ENCODE measurements around the gene GOLIM4. TPM values are rescaled to one million over a fixed set of nuclear protein-coding genes. Genes with fewer than 3 reads are reported as not detected.

GOLIM4 gene
- total RNA-seq, 1 donor from 2014 or later = 54.0 TPM

DNA sequence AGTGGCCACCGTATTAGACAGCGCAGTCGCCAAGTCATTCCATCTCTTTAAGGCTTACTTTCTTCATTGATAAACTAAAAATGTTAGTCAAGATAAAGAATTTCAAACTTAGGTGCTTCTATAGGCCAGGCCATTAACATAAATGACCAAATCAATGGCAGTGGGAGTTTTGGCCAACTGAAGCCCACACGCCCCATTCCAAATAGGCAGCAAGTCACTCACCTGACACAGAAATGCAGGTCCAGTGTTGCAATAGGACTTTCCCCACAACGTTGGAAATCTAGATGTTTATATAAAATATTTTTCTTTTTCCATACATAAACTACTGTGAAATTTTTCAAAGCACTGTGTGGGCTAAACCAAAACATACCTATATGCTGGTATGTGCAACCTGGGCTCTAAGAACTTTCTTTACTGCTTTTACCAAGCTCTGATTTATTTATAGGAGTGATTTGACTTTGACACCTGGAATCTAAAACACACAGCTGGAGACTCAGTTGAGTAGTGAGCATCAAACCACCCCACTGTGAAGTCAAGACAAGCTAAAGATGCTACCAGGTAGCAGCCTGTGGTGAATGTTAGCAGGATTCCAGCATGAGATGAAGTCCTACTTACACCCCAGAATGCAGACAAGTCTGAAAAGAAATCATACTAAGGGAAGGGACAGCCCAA is 15.1 kb downstream of the GOLIM4 start:
- Histone ChIP-seq H3K27me3 (ENCODE audit: low read depth) (no peaks in the 10 kb centered on the region), H3K27ac (no peak overlapping the region), H3K4me3 (no peak overlapping the region), H3K9me3 (no peaks in the 10 kb centered on the region), H3K36me3 (no peaks in the 10 kb centered on the region), H3K4me1 (no peaks in the 10 kb centered on the region)
- no peak for ATAC-seq
- TF ChIP-seq, protein P1, sequence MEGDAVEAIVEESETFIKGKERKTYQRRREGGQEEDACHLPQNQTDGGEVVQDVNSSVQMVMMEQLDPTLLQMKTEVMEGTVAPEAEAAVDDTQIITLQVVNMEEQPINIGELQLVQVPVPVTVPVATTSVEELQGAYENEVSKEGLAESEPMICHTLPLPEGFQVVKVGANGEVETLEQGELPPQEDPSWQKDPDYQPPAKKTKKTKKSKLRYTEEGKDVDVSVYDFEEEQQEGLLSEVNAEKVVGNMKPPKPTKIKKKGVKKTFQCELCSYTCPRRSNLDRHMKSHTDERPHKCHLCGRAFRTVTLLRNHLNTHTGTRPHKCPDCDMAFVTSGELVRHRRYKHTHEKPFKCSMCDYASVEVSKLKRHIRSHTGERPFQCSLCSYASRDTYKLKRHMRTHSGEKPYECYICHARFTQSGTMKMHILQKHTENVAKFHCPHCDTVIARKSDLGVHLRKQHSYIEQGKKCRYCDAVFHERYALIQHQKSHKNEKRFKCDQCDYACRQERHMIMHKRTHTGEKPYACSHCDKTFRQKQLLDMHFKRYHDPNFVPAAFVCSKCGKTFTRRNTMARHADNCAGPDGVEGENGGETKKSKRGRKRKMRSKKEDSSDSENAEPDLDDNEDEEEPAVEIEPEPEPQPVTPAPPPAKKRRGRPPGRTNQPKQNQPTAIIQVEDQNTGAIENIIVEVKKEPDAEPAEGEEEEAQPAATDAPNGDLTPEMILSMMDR (IDR thresholded peaks at IDR 0.05) = no peak
- intact Hi-C loops (cut with DNase I) = no loop called here
- no peak for DNase-seq

DNA sequence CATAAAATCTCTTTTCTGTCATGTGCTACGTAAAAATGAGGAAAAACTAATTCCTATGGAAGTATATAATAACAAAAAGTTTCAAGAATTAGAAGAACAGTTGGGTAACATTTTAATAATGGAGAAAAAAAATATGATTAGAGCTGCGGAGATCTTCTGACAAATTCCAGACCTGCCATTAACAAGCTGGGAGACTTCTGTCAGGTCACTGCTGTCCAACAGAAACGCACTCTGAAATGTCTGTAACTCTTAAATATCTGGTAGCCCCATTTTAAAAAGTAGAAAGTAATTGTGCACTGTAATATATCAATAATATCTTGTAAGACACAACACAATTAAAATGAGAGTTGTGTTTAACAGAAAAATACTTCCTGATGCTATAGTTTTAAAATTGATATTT is 15.7 kb downstream of the GOLIM4 start:
- no peaks in the 10 kb centered on the region for H3K9me3 ChIP-seq
- intact Hi-C loops (cut with DNase I) = no loop called here
- DNase-seq (no peak), ATAC-seq (no peak)
- H3K27me3 ChIP-seq (ENCODE audit: low read depth) = no peaks in the 10 kb centered on the region
- no peak overlapping the region for H3K4me3 ChIP-seq
- no peak overlapping the region for H3K27ac ChIP-seq
- no peaks in the 10 kb centered on the region for H3K4me1 ChIP-seq
- TF ChIP-seq, protein P1 (IDR thresholded peaks at IDR 0.05) = no peak
- no peaks in the 10 kb centered on the region for H3K36me3 ChIP-seq

DNA sequence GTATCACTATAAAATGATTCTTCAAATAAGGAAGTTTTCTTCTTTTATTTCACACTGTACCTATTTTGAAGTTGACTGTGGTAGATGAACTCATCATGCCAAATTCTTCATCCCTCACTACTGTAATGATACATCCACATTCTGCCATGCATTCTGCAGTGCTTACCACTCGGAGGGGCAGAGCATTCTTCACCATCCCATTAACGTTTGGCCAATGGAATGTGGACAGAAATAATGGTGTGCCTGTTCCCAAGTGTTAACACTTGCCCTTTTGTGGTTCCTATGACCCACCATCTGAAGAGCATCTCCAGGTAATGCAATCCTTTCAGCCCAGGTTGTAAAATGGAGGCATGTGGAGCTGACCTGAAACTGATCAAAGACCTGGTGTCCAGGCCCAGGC is 18.6 kb downstream of the GOLIM4 start:
- no peak for ATAC-seq
- DNase-seq = no peak
- no peak overlapping the region for H3K4me3 ChIP-seq
- TF ChIP-seq, protein P1 (IDR thresholded peaks at IDR 0.05) = no peak
- H3K9me3 ChIP-seq = no peaks in the 10 kb centered on the region
- no peak overlapping the region for H3K27ac ChIP-seq
- H3K27me3 ChIP-seq (ENCODE audit: low read depth) = no peaks in the 10 kb centered on the region
- H3K36me3 ChIP-seq = no peaks in the 10 kb centered on the region
- no peaks in the 10 kb centered on the region for H3K4me1 ChIP-seq
- intact Hi-C loops (cut with DNase I) = no loop called here

DNA sequence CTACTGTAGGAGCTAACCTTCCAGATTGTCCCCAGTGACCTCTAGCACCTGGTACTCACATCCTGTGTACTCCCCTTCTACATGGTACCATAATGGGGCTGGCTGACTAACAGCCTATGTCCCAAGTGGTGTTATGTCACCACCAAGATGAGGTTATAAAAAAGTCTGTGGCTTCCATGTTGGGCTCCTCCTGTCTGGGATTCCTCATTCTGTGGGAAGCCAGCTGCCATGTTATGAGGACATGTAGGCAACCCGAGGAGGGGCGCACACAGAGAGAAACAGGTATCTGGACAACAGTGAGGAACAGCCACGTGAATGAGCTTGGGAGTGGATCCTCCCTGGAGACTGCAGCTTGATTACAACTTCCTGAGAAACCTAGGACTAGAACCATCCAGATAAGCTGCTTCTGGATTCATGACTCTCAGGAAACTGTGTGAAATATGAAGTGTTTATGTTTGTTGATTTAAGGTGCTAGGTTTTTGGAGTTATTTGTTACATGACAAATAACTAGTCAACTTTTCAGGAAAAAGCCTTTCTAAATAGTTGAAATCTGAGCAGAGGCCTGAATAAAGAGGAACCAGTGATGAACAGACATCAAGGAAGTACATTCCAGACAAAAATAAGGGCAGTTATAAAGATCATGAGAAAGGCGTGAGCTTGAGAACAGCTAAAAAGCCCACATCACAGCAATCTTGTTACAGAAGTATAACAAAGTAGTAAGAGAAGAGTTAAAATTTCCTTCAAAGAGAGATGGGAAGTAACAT is 21.7 kb downstream of the GOLIM4 start:
- Histone ChIP-seq H3K36me3 (no peaks in the 10 kb centered on the region), H3K9me3 (no peaks in the 10 kb centered on the region), H3K27ac (no peak overlapping the region), H3K4me3 (no peak overlapping the region), H3K27me3 (ENCODE audit: low read depth) (no peaks in the 10 kb centered on the region), H3K4me1 (no peaks in the 10 kb centered on the region)
- DNase-seq (no peak), ATAC-seq (no peak)
- TF ChIP-seq, protein P1 (IDR thresholded peaks at IDR 0.05) = no peak
- intact Hi-C loops (cut with DNase I) = no loop called here

DNA sequence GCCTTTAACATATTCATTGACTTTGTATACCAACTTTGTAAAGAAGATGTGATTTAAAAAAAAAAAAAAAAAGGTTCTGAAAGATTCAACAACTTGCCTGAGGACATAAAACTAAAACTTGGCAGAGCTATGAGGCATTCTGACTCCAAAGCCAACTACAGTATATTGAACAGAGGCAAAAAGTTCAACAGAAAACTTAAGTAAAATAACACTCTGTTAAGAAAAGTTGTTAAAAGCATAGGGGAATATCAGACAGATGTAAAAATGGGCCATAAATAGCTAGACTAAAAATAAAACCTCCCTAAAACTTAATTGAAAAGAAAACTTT is 23.4 kb downstream of the GOLIM4 start:
- no peaks in the 10 kb centered on the region for H3K4me1 ChIP-seq
- no peaks in the 10 kb centered on the region for H3K9me3 ChIP-seq
- no peaks in the 10 kb centered on the region for H3K27me3 ChIP-seq (ENCODE audit: low read depth)
- DNase-seq = no peak
- ATAC-seq = no peak
- intact Hi-C loops (cut with DNase I) = no loop called here
- H3K36me3 ChIP-seq = no peaks in the 10 kb centered on the region
- TF ChIP-seq, protein P1 (IDR thresholded peaks at IDR 0.05) = no peak
- H3K27ac ChIP-seq = no peak overlapping the region
- no peak overlapping the region for H3K4me3 ChIP-seq

All from lower lobe of right lung (tissue), 2 donors.